HEK293 (cell line): ENCODE data around the gene TUBG1.

ENCODE experiments used
- CTCF ChIA-PET: fragments of 350-600 bp; formaldehyde crosslinking; extraction: SDS; loops from one replicate; lab custom pipeline; 2021; ENCODE audit warnings: antibody characterized with exemption; lab: Yijun Ruan, JAX
- POLR2A ChIA-PET: fragments of 300-600 bp; formaldehyde crosslinking; extraction: SDS; loops from one replicate; lab custom pipeline; 2020; ENCODE audit warnings: antibody characterized with exemption, inconsistent platforms; lab: Yijun Ruan, JAX
- H3K27ac ChIP-seq: fragments of 200-500 bp; sonication (Bioruptor generic); 2 replicates; pipeline ENCODE4 v1.5.1; 2014; ENCODE audit warnings: low read depth, low read length, control low read depth, inconsistent platforms; ENCODE audit errors: extremely low read depth
- H3K36me3 ChIP-seq, 2 experiments: fragments of 200-500 bp in 1 of 2; sonication (Bioruptor generic) in 1 of 2; 1 replicate in 1 of 2; 2 replicates in 1 of 2; pipeline ENCODE4 v1.5.1; 2014 to 2017; ENCODE audit warnings: inconsistent platforms in 2 of 2, low read length in 2 of 2; ENCODE audit not compliant: control insufficient read depth in 2 of 2, insufficient read depth in 1 of 2
- H3K4me1 ChIP-seq: fragments of 200-500 bp; sonication (Bioruptor generic); 2 replicates; pipeline ENCODE4 v1.5.1; 2014; ENCODE audit warnings: mild to moderate bottlenecking, low read length, inconsistent platforms; ENCODE audit not compliant: control insufficient read depth, insufficient read depth
- H3K4me3 ChIP-seq: 2 replicates; pipeline ENCODE4 v1.5.1; 2011; ENCODE audit warnings: low read depth, mild to moderate bottlenecking, control low read depth, low read length, moderate library complexity
- H3K9me3 ChIP-seq: fragments of 200-500 bp; sonication (Bioruptor generic); 2 replicates; pipeline ENCODE4 v1.5.1; 2014; ENCODE audit warnings: low read depth, low read length, inconsistent platforms; ENCODE audit not compliant: control insufficient read depth, insufficient read depth
- BCL6B ChIP-seq: fragments of 450-650 bp; formaldehyde crosslinking; IDR thresholded peaks from 2 replicates; pipeline ENCODE4 v1.5.1; 2017; ENCODE audit warnings: missing biosample characterization, missing genetic modification characterization
- FEZF1 ChIP-seq: fragments of 450-650 bp; formaldehyde crosslinking; IDR thresholded peaks from 2 replicates; pipeline ENCODE4 v1.5.1; 2016; ENCODE audit warnings: missing biosample characterization, missing genetic modification characterization
- GFI1B ChIP-seq: fragments of 450-650 bp; formaldehyde crosslinking; IDR thresholded peaks from 2 replicates; pipeline ENCODE4 v1.5.1; 2016; ENCODE audit warnings: missing biosample characterization, missing genetic modification characterization
- GLI4 ChIP-seq: fragments of 450-650 bp; formaldehyde crosslinking; IDR thresholded peaks from 2 replicates; pipeline ENCODE4 v1.5.1; 2016; ENCODE audit warnings: missing biosample characterization, missing genetic modification characterization
- GLIS1 ChIP-seq: fragments of 450-650 bp; formaldehyde crosslinking; IDR thresholded peaks from 2 replicates; pipeline ENCODE4 v1.5.1; 2016; ENCODE audit warnings: missing biosample characterization, missing genetic modification characterization
- IKZF3 ChIP-seq: fragments of 450-650 bp; IDR thresholded peaks from 2 replicates; pipeline ENCODE4 v1.5.0; 2018; ENCODE audit warnings: missing biosample characterization, mild to moderate bottlenecking, missing genetic modification characterization, moderate library complexity
- KLF16 ChIP-seq: fragments of 450-650 bp; formaldehyde crosslinking; IDR thresholded peaks from 2 replicates; pipeline ENCODE4 v1.5.1; 2017; ENCODE audit warnings: missing biosample characterization, missing genetic modification characterization
- OSR2 ChIP-seq: fragments of 450-650 bp; formaldehyde crosslinking; IDR thresholded peaks from 2 replicates; pipeline ENCODE4 v1.5.1; 2016; ENCODE audit warnings: missing biosample characterization, missing genetic modification characterization
- REST ChIP-seq: fragments of 450-650 bp; formaldehyde crosslinking; IDR thresholded peaks from 2 replicates; pipeline ENCODE4 v1.5.1; 2016; ENCODE audit warnings: missing biosample characterization, missing genetic modification characterization
- SALL2 ChIP-seq: fragments of 450-650 bp; formaldehyde crosslinking; IDR thresholded peaks from 2 replicates; pipeline ENCODE4 v1.5.0; 2017; ENCODE audit warnings: missing biosample characterization, mild to moderate bottlenecking, missing genetic modification characterization, borderline replicate concordance
- ZBTB1 ChIP-seq: fragments of 450-650 bp; formaldehyde crosslinking; IDR thresholded peaks from 2 replicates; pipeline ENCODE4 v1.5.1; 2016; ENCODE audit warnings: missing biosample characterization, missing genetic modification characterization
- ZBTB20 ChIP-seq: fragments of 450-650 bp; formaldehyde crosslinking; IDR thresholded peaks from 2 replicates; pipeline ENCODE4 v1.5.1; 2016; ENCODE audit warnings: missing biosample characterization, missing genetic modification characterization
- ZBTB44 ChIP-seq: fragments of 450-650 bp; IDR thresholded peaks from 2 replicates; pipeline ENCODE4 v1.5.1; 2018; ENCODE audit warnings: missing biosample characterization, mild to moderate bottlenecking, missing genetic modification characterization
- ZEB2 ChIP-seq: fragments of 450-650 bp; formaldehyde crosslinking; IDR thresholded peaks from 2 replicates; pipeline ENCODE4 v1.5.1; 2016; ENCODE audit warnings: missing biosample characterization, missing genetic modification characterization
- ZNF211 ChIP-seq: fragments of 450-650 bp; formaldehyde crosslinking; IDR thresholded peaks from 2 replicates; pipeline ENCODE4 v1.5.1; 2016; ENCODE audit warnings: low read depth, missing biosample characterization, missing genetic modification characterization
- ZNF23 ChIP-seq: fragments of 450-650 bp; formaldehyde crosslinking; IDR thresholded peaks from 2 replicates; pipeline ENCODE4 v1.5.1; 2016; ENCODE audit warnings: missing biosample characterization, missing genetic modification characterization, borderline replicate concordance
- ZNF311 ChIP-seq: fragments of 450-650 bp; formaldehyde crosslinking; IDR thresholded peaks from 2 replicates; pipeline ENCODE4 v1.5.1; 2017; ENCODE audit warnings: missing biosample characterization, missing genetic modification characterization, borderline replicate concordance
- ZNF335 ChIP-seq: fragments of 450-650 bp; formaldehyde crosslinking; conservative IDR thresholded peaks from 2 replicates; pipeline ENCODE4 v1.5.1; 2016; ENCODE audit warnings: missing biosample characterization, missing genetic modification characterization
- ZNF366 ChIP-seq: fragments of 450-650 bp; formaldehyde crosslinking; conservative IDR thresholded peaks from 2 replicates; pipeline ENCODE4 v1.5.1; 2016; ENCODE audit warnings: missing biosample characterization, missing genetic modification characterization
- ZNF394 ChIP-seq: fragments of 450-650 bp; formaldehyde crosslinking; IDR thresholded peaks from 2 replicates; pipeline ENCODE4 v1.5.1; 2016; ENCODE audit warnings: missing biosample characterization, missing genetic modification characterization, mild to moderate bottlenecking, moderate library complexity, borderline replicate concordance
- ZNF433 ChIP-seq: fragments of 450-650 bp; formaldehyde crosslinking; IDR thresholded peaks from 2 replicates; pipeline ENCODE4 v1.5.1; 2016; ENCODE audit warnings: missing biosample characterization, missing genetic modification characterization, low read depth
- ZNF529 ChIP-seq: fragments of 450-650 bp; formaldehyde crosslinking; IDR thresholded peaks from 2 replicates; pipeline ENCODE4 v1.5.1; 2017; ENCODE audit warnings: missing genetic modification characterization, missing biosample characterization; ENCODE audit not compliant: insufficient replicate concordance
- ZNF561 ChIP-seq: fragments of 450-650 bp; IDR thresholded peaks from 2 replicates; pipeline ENCODE4 v1.5.1; 2018; ENCODE audit warnings: missing biosample characterization, missing genetic modification characterization, borderline replicate concordance
- ZNF571 ChIP-seq: fragments of 450-650 bp; formaldehyde crosslinking; IDR thresholded peaks from 2 replicates; pipeline ENCODE4 v1.5.0; 2017; ENCODE audit warnings: missing biosample characterization, missing genetic modification characterization
- ZNF623 ChIP-seq: fragments of 450-650 bp; formaldehyde crosslinking; IDR thresholded peaks from 2 replicates; pipeline ENCODE4 v1.5.1; 2016; ENCODE audit warnings: missing biosample characterization, missing genetic modification characterization
- ZNF629 ChIP-seq: fragments of 450-650 bp; formaldehyde crosslinking; IDR thresholded peaks from 2 replicates; pipeline ENCODE4 v1.5.1; 2017; ENCODE audit warnings: missing biosample characterization, missing genetic modification characterization
- ZNF777 ChIP-seq: fragments of 450-650 bp; formaldehyde crosslinking; IDR thresholded peaks from 2 replicates; pipeline ENCODE4 v1.5.1; 2017; ENCODE audit warnings: missing biosample characterization, missing genetic modification characterization, borderline replicate concordance
- TF ChIP-seq, protein P1 (sequence below): fragments of 450-650 bp; formaldehyde crosslinking; IDR thresholded peaks from 2 replicates; pipeline ENCODE4 v1.5.1; 2016; ENCODE audit warnings: missing biosample characterization, missing genetic modification characterization
- TF ChIP-seq, protein P2 (sequence below): fragments of 450-650 bp; formaldehyde crosslinking; IDR thresholded peaks from 2 replicates; pipeline ENCODE4 v1.5.1; 2016; ENCODE audit warnings: missing biosample characterization, missing genetic modification characterization

TUBG1 gene

GRCh38 chr17:42660692-42661345 is 51.3 kb downstream of the TUBG1 start:
- Histone ChIP-seq H3K27ac (no peak overlapping the region), H3K4me1 (peaks cover 13% of the 10 kb centered on the region), H3K4me3 (no peak overlapping the region), H3K36me3 (peaks cover 24 to 43% of the 10 kb centered on the region in 2 experiments), H3K9me3 (no peaks in the 10 kb centered on the region)
- CTCF ChIA-PET = interaction anchor here (0.5 to 3.8 kb wide), 10 partner anchors 13 to 346 kb away, joined by 3 to 18 read pairs (median 6); partner anchors contain the start of genes PLEKHH3 and PSMC3IP
- POLR2A ChIA-PET = interaction anchor here (0.8 to 1.5 kb wide), 4 partner anchors 8 to 53 kb away, joined by 3 to 19 read pairs (median 3); partner anchors contain the start of gene PLEKHH3
- TF ChIP-seq ZBTB20 (tag by site-specific recombination) (no peak), ZNF394 (tag by site-specific recombination) (peak; percentile 68; the same call in 1 of the 2 replicates), ZNF335 (no peak), IKZF3 (peak; percentile 78), ZNF629 (tag by site-specific recombination) (peak; percentile 83), BCL6B (tag by site-specific recombination) (no peak), ZNF366 (tag by site-specific recombination) (peak; percentile 76; the same call in 1 of the 2 replicates), ZNF311 (tag by site-specific recombination) (no peak), SALL2 (tag by site-specific recombination) (no peak), ZNF23 (tag by site-specific recombination) (no peak), FEZF1 (tag by site-specific recombination) (no peak), ZNF433 (tag by site-specific recombination) (no peak), ZBTB44 (tag by site-specific recombination) (no peak), REST (tag by site-specific recombination) (no peak), ZNF777 (tag by site-specific recombination) (no peak), ZNF561 (no peak), ZNF529 (tag by site-specific recombination) (no peak), GLI4 (tag by site-specific recombination) (no peak), GLIS1 (no peak), ZEB2 (tag by site-specific recombination) (peak; percentile 57), GFI1B (no peak), ZNF211 (tag by site-specific recombination) (no peak), ZNF623 (no peak), OSR2 (tag by site-specific recombination) (no peak), ZNF571 (tag by site-specific recombination) (no peak), ZBTB1 (no peak), KLF16 (tag by site-specific recombination) (no peak)
- TF ChIP-seq, protein P1, sequence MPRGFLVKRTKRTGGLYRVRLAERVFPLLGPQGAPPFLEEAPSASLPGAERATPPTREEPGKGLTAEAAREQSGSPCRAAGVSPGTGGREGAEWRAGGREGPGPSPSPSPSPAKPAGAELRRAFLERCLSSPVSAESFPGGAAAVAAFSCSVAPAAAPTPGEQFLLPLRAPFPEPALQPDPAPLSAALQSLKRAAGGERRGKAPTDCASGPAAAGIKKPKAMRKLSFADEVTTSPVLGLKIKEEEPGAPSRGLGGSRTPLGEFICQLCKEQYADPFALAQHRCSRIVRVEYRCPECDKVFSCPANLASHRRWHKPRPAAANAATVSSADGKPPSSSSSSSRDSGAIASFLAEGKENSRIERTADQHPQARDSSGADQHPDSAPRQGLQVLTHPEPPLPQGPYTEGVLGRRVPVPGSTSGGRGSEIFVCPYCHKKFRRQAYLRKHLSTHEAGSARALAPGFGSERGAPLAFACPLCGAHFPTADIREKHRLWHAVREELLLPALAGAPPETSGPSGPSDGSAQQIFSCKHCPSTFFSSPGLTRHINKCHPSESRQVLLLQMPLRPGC (tag by site-specific recombination) = no peak
- TF ChIP-seq, protein P2, sequence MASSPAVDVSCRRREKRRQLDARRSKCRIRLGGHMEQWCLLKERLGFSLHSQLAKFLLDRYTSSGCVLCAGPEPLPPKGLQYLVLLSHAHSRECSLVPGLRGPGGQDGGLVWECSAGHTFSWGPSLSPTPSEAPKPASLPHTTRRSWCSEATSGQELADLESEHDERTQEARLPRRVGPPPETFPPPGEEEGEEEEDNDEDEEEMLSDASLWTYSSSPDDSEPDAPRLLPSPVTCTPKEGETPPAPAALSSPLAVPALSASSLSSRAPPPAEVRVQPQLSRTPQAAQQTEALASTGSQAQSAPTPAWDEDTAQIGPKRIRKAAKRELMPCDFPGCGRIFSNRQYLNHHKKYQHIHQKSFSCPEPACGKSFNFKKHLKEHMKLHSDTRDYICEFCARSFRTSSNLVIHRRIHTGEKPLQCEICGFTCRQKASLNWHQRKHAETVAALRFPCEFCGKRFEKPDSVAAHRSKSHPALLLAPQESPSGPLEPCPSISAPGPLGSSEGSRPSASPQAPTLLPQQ (tag by site-specific recombination) = no peak
